SK-N-MC (cell line): ENCODE measurements around the gene MVD.

ENCODE experiments used
- EZH2 ChIP-seq: fragments of 200-600 bp; sonication (generic); IDR thresholded peaks from one replicate; pipeline ENCODE4 v1.6.1; 2017; ENCODE audit warnings: antibody characterized with exemption
- POLR2AphosphoS5 ChIP-seq: IDR thresholded peaks from 2 replicates; pipeline ENCODE4 v1.6.1; 2012; ENCODE audit warnings: mild to moderate bottlenecking, low read depth, low read length, borderline replicate concordance

GRCh38 chr16:88711750-88712340 lies 49.0 kb upstream of the MVD start:
- no peak for TF ChIP-seq EZH2
- no peak for TF ChIP-seq POLR2AphosphoS5
